BLaER1 treated with 17β-estradiol and CSF1 and Interleukin-3, amounts not matched to agents 10 nM and 100 nM (cell line): ENCODE data around the gene TRIM46.
"Not testable (repeated sequence)": the region's sequence is repeated elsewhere in the genome, so short reads cannot be mapped to it uniquely, and the experiment has no call there.

Experiments
- H3K27ac ChIP-seq, 11 experiments: shearing (Covaris generic); formaldehyde crosslinking; 2 replicates each; pipeline ENCODE4 v1.8.1; 2022
- H3K27me3 ChIP-seq, 11 experiments: shearing (Covaris generic); formaldehyde crosslinking; 2 replicates each; pipeline ENCODE4 v1.8.1; 2022
- H3K36me3 ChIP-seq, 11 experiments: shearing (Covaris generic); formaldehyde crosslinking; 2 replicates each; pipeline ENCODE4 v1.8.1; 2022
- H3K4me1 ChIP-seq, 10 experiments: shearing (Covaris generic); formaldehyde crosslinking; 2 replicates each; pipeline ENCODE4 v1.8.1; 2022
- H3K4me2 ChIP-seq, 11 experiments: shearing (Covaris generic); formaldehyde crosslinking; 2 replicates each; pipeline ENCODE4 v1.8.1; 2022
- H3K4me3 ChIP-seq, 10 experiments: shearing (Covaris generic); formaldehyde crosslinking; 2 replicates each; pipeline ENCODE4 v1.8.1; 2022
- H3K9ac ChIP-seq, 11 experiments: shearing (Covaris generic); formaldehyde crosslinking; 2 replicates each; pipeline ENCODE4 v1.8.1; 2022
- H3K9me3 ChIP-seq, 11 experiments: shearing (Covaris generic); formaldehyde crosslinking; replicated peaks in 1 of 11; 2 replicates each; pipeline ENCODE4 v1.8.1; 2022
- H4K20me1 ChIP-seq, 11 experiments: shearing (Covaris generic); formaldehyde crosslinking; 2 replicates each; pipeline ENCODE4 v1.8.1; 2022
- Cebpa-rat ChIP-seq, 11 experiments: shearing (Covaris generic); IDR thresholded peaks; 2 replicates each; pipeline ENCODE4 v1.8.1; 2022

TRIM46 gene

GRCh38 chr1:155185783-155186066 lies 12.1 kb downstream of the TRIM46 start:
- H4K20me1 ChIP-seq = peaks cover 0 to 6% (median 0%) of the 10 kb centered on the region in 11 experiments; a peak in 2 of 22 replicates
- H3K27me3 ChIP-seq = no peaks in the 10 kb centered on the region
- no peak for TF ChIP-seq Cebpa-rat (IDR thresholded peaks at IDR 0.05)
- H3K9me3 ChIP-seq = no peaks in the 10 kb centered on the region
- H3K9ac ChIP-seq = peak overlapping the region; percentile 65 to 79 (median 74); a peak in 21 of 22 replicates
- peak overlapping the region; percentile 69 to 88 (median 81); a peak in 20 of 22 replicates for H3K27ac ChIP-seq
- peaks cover 40 to 69% (median 57%) of the 10 kb centered on the region in 10 experiments for H3K4me1 ChIP-seq
- peak overlapping the region; percentile 77 to 97 (median 90) for H3K4me2 ChIP-seq
- peaks cover 10 to 33% (median 23%) of the 10 kb centered on the region in 11 experiments; a peak in 20 of 22 replicates for H3K36me3 ChIP-seq
- H3K4me3 ChIP-seq = no peak overlapping the region

- peak overlapping the region; percentile 65 to 79 (median 74); a peak in 20 of 22 replicates for H3K9ac ChIP-seq
- TF ChIP-seq Cebpa-rat (IDR thresholded peaks at IDR 0.05) = no peak
- H3K9me3 ChIP-seq = no peaks in the 10 kb centered on the region
- H3K4me2 ChIP-seq = peak overlapping the region; percentile 77 to 97 (median 90)
- H3K27ac ChIP-seq = peak overlapping the region; percentile 69 to 88 (median 81); a peak in 19 of 22 replicates
- H3K4me1 ChIP-seq = peaks cover 40 to 66% (median 57%) of the 10 kb centered on the region in 10 experiments
- H3K4me3 ChIP-seq = no peak overlapping the region
- H3K36me3 ChIP-seq = peaks cover 8 to 28% (median 19%) of the 10 kb centered on the region in 11 experiments; a peak in 19 of 22 replicates
- peaks cover 0 to 6% (median 0%) of the 10 kb centered on the region in 11 experiments; a peak in 2 of 22 replicates for H4K20me1 ChIP-seq
- H3K27me3 ChIP-seq = no peaks in the 10 kb centered on the region
Measured at GRCh38 chr1:155186067-155186793, 12.6 kb downstream of the TRIM46 start.

GRCh38 chr1:155186794-155187455 lies 13.3 kb downstream of the TRIM46 start:
- Histone ChIP-seq H3K27me3 (no peaks in the 10 kb centered on the region), H3K4me1 (peaks cover 41 to 60% (median 56%) of the 10 kb centered on the region in 10 experiments), H3K4me2 (peak overlapping the region; percentile 77 to 97 (median 90); a peak in 21 of 22 replicates), H3K4me3 (no peak overlapping the region), H3K9me3 (no peaks in the 10 kb centered on the region), H3K9ac (peak overlapping the region in 5 of 11 experiments; percentile 2 to 77 (median 36); a peak in 3 of 22 replicates), H3K36me3 (peaks cover under 1 to 21% (median 12%) of the 10 kb centered on the region in 11 experiments; a peak in 16 of 22 replicates), H3K27ac (peak overlapping the region in 7 of 11 experiments; percentile 3 to 88 (median 81); a peak in 10 of 22 replicates), H4K20me1 (peaks cover 0 to 6% (median 0%) of the 10 kb centered on the region in 11 experiments; a peak in 2 of 22 replicates)
- TF ChIP-seq Cebpa-rat (IDR thresholded peaks at IDR 0.05) = no peak

- H3K36me3 ChIP-seq = peaks cover 0 to 16% (median 8%) of the 10 kb centered on the region in 11 experiments; a peak in 13 of 22 replicates
- peak overlapping the region in 2 of 11 experiments; percentile 6 to 36; a peak in 1 of 22 replicates for H3K9ac ChIP-seq
- TF ChIP-seq Cebpa-rat (IDR thresholded peaks at IDR 0.05) = no peak
- H3K4me3 ChIP-seq = no peak overlapping the region
- peak overlapping the region in 9 of 11 experiments; percentile 77 to 97 (median 92); a peak in 16 of 22 replicates for H3K4me2 ChIP-seq
- H3K27ac ChIP-seq = peak overlapping the region in 6 of 11 experiments; percentile 1 to 88 (median 9); a peak in 3 of 22 replicates
- peaks cover 47 to 63% (median 59%) of the 10 kb centered on the region in 10 experiments for H3K4me1 ChIP-seq
- no peaks in the 10 kb centered on the region for H3K9me3 ChIP-seq
- H3K27me3 ChIP-seq = no peaks in the 10 kb centered on the region
- H4K20me1 ChIP-seq = peaks cover 0 to 6% (median 0%) of the 10 kb centered on the region in 11 experiments; a peak in 2 of 22 replicates
Measured at GRCh38 chr1:155187456-155187891, 13.8 kb downstream of the TRIM46 start.

GRCh38 chr1:155188268-155188667 lies 14.6 kb downstream of the TRIM46 start:
- H3K9ac ChIP-seq = no peak overlapping the region
- peaks cover 0 to 6% (median 0%) of the 10 kb centered on the region in 11 experiments; a peak in 2 of 22 replicates for H4K20me1 ChIP-seq
- no peaks in the 10 kb centered on the region for H3K27me3 ChIP-seq
- H3K4me3 ChIP-seq = no peak overlapping the region
- no peak for TF ChIP-seq Cebpa-rat (IDR thresholded peaks at IDR 0.05)
- H3K9me3 ChIP-seq = no peaks in the 10 kb centered on the region
- H3K27ac ChIP-seq = peak overlapping the region in 1 of 11 experiments; percentile 23; a peak in 1 of 22 replicates
- peaks cover 54 to 65% (median 61%) of the 10 kb centered on the region in 10 experiments for H3K4me1 ChIP-seq
- H3K4me2 ChIP-seq = no peak overlapping the region
- peaks cover 0 to 12% (median 6%) of the 10 kb centered on the region in 11 experiments; a peak in 6 of 22 replicates for H3K36me3 ChIP-seq

GRCh38 chr1:155189926-155190325 lies 16.3 kb downstream of the TRIM46 start:
- not testable (repeated sequence) for H3K9me3 ChIP-seq, H3K4me2 ChIP-seq, H3K27ac ChIP-seq, H3K9ac ChIP-seq, H3K4me3 ChIP-seq, H4K20me1 ChIP-seq, H3K27me3 ChIP-seq, H3K36me3 ChIP-seq
- H3K4me1 ChIP-seq = peaks cover 46 to 60% (median 56%) of the 10 kb centered on the region in 10 experiments

- Histone ChIP-seq H3K4me2 (peak overlapping the region; percentile 47 to 98 (median 94); a peak in 18 of 22 replicates), H3K4me3 (no peak overlapping the region), H3K9me3 (no peaks in the 10 kb centered on the region), H3K36me3 (peaks cover 0 to 6% (median 2%) of the 10 kb centered on the region in 11 experiments; a peak in 4 of 22 replicates), H4K20me1 (no peaks in the 10 kb centered on the region), H3K27me3 (no peaks in the 10 kb centered on the region), H3K4me1 (peaks cover 35 to 56% (median 47%) of the 10 kb centered on the region in 10 experiments), H3K9ac (peak overlapping the region in 6 of 11 experiments; percentile 29 to 91 (median 55); a peak in 5 of 22 replicates), H3K27ac (peak overlapping the region in 7 of 11 experiments; percentile 25 to 95 (median 89); a peak in 12 of 22 replicates)
- TF ChIP-seq Cebpa-rat (IDR thresholded peaks at IDR 0.05) = no peak
Measured at GRCh38 chr1:155191904-155192303, 18.3 kb downstream of the TRIM46 start.

- H4K20me1 ChIP-seq = no peaks in the 10 kb centered on the region
- no peak for TF ChIP-seq Cebpa-rat (IDR thresholded peaks at IDR 0.05)
- H3K4me3 ChIP-seq = peak overlapping the region; percentile 48 to 69 (median 56)
- H3K9me3 ChIP-seq = no peaks in the 10 kb centered on the region
- H3K4me1 ChIP-seq = peaks cover 31 to 49% (median 40%) of the 10 kb centered on the region in 10 experiments
- H3K9ac ChIP-seq = peak overlapping the region; percentile 65 to 91 (median 82)
- H3K27ac ChIP-seq = peak overlapping the region; percentile 75 to 95 (median 84)
- H3K36me3 ChIP-seq = peaks cover 0 to 14% (median 9%) of the 10 kb centered on the region in 11 experiments; a peak in 8 of 22 replicates
- H3K4me2 ChIP-seq = peak overlapping the region; percentile 77 to 98 (median 95)
- H3K27me3 ChIP-seq = no peaks in the 10 kb centered on the region
Measured at GRCh38 chr1:155192346-155193274, 19.0 kb downstream of the TRIM46 start.
